Thyroid gland (tissue), 4 donors: ENCODE results near the gene NRSN2. TPM values are rescaled to one million over a fixed set of nuclear protein-coding genes. Genes with fewer than 3 reads are reported as not detected.

Source experiments
- DNase-seq, 2 donors: peaks; one replicate each; pipeline ENCODE4 v3.0.0-alpha.2; 2019
- H3K27ac ChIP-seq, 3 donors: fragments of 200-600 bp; sonication (generic); 1 replicate in 2 of 3; 2 replicates in 1 of 3; pipeline ENCODE4 v1.5.1; 2016 to 2019; ENCODE audit warnings: mild to moderate bottlenecking in 1 of 3, moderate library complexity in 1 of 3
- H3K27me3 ChIP-seq: fragments of 200-600 bp; sonication (generic); one replicate; pipeline ENCODE4 v1.5.1; 2019
- H3K36me3 ChIP-seq, 2 donors: fragments of 200-600 bp; sonication (generic); one replicate each; pipeline ENCODE4 v1.5.1; 2016 to 2019
- H3K4me1 ChIP-seq, 2 donors: fragments of 200-600 bp; sonication (generic); one replicate each; pipeline ENCODE4 v1.5.1; 2017 to 2019
- H3K4me3 ChIP-seq, 3 donors: fragments of 200-600 bp; sonication (generic); replicated peaks in 1 of 3; 1 replicate in 2 of 3; 2 replicates in 1 of 3; pipeline ENCODE4 v1.5.1; 2016; ENCODE audit warnings: mild to moderate bottlenecking in 1 of 3
- H3K9me3 ChIP-seq: fragments of 200-600 bp; sonication (generic); one replicate; pipeline ENCODE4 v1.5.1; 2017
- CTCF ChIP-seq, 6 experiments: fragments of 200-600 bp in 3 of 6; fragments of 450-650 bp in 3 of 6; sonication (generic) in 3 of 6; IDR thresholded peaks; one replicate each; pipeline ENCODE4 v1.5.1; 2016 to 2019; ENCODE audit warnings: antibody characterized with exemption in 6 of 6, mild to moderate bottlenecking in 2 of 6, inconsistent platforms in 1 of 6, moderate library complexity in 1 of 6
- POLR2A ChIP-seq, 2 donors: fragments of 450-650 bp; IDR thresholded peaks; one replicate each; pipeline ENCODE4 v1.6.1; 2017; ENCODE audit warnings: antibody characterized with exemption in 2 of 2, mild to moderate bottlenecking in 2 of 2, moderate library complexity in 1 of 2
- WGBS, 2 donors: methylation state at CpG; one replicate each; pipeline ENCODE4 v1.1.5; 2017; 5-methylcytosine and 5-hydroxymethylcytosine counted together
- intact Hi-C: fragments of 100-400 bp; cut with DNase I; formaldehyde crosslinking; loops from one replicate; pipeline ENCODE4 v1.15.1; 2023
- total RNA-seq, 4 donors: library from RNA; depleted of rRNA; stranded (reverse); fragments of >200 nt; gene quantifications; one replicate each; pipeline ENCODE4 v1.2.3, GENCODE V29; 2016

Gene NRSN2
- total RNA-seq, 4 donors from 2014 or later = 29.8 to 56.7 (median 42.4) TPM

- intact Hi-C loops = loop anchor here (10.0 kb wide), 3 partner anchors 48 to 288 kb away; partner anchors contain the start of gene RBCK1
- DNase-seq = no peak
- WGBS, 2 donors = 93% methylated on average over 10 of the region's 10 CpGs
- TF ChIP-seq POLR2A (IDR thresholded peaks at IDR 0.05) (no peak), CTCF (IDR thresholded peaks at IDR 0.05) (no peak)
- H3K36me3 ChIP-seq = no peaks in the 10 kb centered on the region
- H3K27me3 ChIP-seq = no peaks in the 10 kb centered on the region
- no peak overlapping the region for H3K4me3 ChIP-seq
- H3K9me3 ChIP-seq = no peaks in the 10 kb centered on the region
- H3K27ac ChIP-seq = peak overlapping the region in 2 of 3 donors; percentile 53 to 78
- H3K4me1 ChIP-seq = peaks cover 14 to 26% of the 10 kb centered on the region in 2 donors
Observed at GRCh38 chr20:356745-357144, 9.8 kb downstream of the NRSN2 start.

GRCh38 chr20:358891-359555 lies 12.1 kb downstream of the NRSN2 start:
- no peaks in the 10 kb centered on the region for H3K36me3 ChIP-seq
- peak overlapping the region in 2 of 3 donors; percentile 24 to 63 for H3K27ac ChIP-seq
- DNase-seq = peak in 1 of 2 donors; percentile 22
- intact Hi-C loops = loop anchor here (10.0 kb wide), 3 partner anchors 46 to 286 kb away; partner anchors contain the start of gene RBCK1
- H3K4me1 ChIP-seq = peaks cover 21 to 27% of the 10 kb centered on the region in 2 donors
- H3K27me3 ChIP-seq = no peaks in the 10 kb centered on the region
- H3K4me3 ChIP-seq = no peak overlapping the region
- no peak for TF ChIP-seq CTCF (IDR thresholded peaks at IDR 0.05)
- no peak for TF ChIP-seq POLR2A (IDR thresholded peaks at IDR 0.05)
- WGBS, 2 donors = 68 to 75% methylated on average over 4 of the region's 4 CpGs
- H3K9me3 ChIP-seq = no peaks in the 10 kb centered on the region

- Histone ChIP-seq H3K4me3 (no peak overlapping the region), H3K36me3 (no peaks in the 10 kb centered on the region), H3K27me3 (no peaks in the 10 kb centered on the region), H3K4me1 (peaks cover 22 to 37% of the 10 kb centered on the region in 2 donors), H3K27ac (no peak overlapping the region), H3K9me3 (no peaks in the 10 kb centered on the region)
- TF ChIP-seq POLR2A (IDR thresholded peaks at IDR 0.05) (no peak), CTCF (IDR thresholded peaks at IDR 0.05) (no peak)
- intact Hi-C loops = loop anchor here (10.0 kb wide), 1 partner anchor 373 kb away; no protein-coding TSS in a partner anchor
- DNase-seq = no peak
- 71 to 74% methylated on average over 8 of the region's 8 CpGs for WGBS, 2 donors
Observed at GRCh38 chr20:361561-361960, 14.7 kb downstream of the NRSN2 start.

- H3K27ac ChIP-seq = no peak overlapping the region
- no peaks in the 10 kb centered on the region for H3K36me3 ChIP-seq
- H3K4me1 ChIP-seq = peaks cover 24 to 33% of the 10 kb centered on the region in 2 donors
- H3K27me3 ChIP-seq = no peaks in the 10 kb centered on the region
- DNase-seq = peak; percentile 92 to 96
- 65 to 81% methylated on average over 10 to 13 of the region's 13 CpGs for WGBS, 2 donors
- TF ChIP-seq POLR2A (IDR thresholded peaks at IDR 0.05) = no peak
- TF ChIP-seq CTCF (IDR thresholded peaks at IDR 0.05) = peak in 4 of 6 experiments; percentile 37 to 80 (median 52)
- no peaks in the 10 kb centered on the region for H3K9me3 ChIP-seq
- intact Hi-C loops = loop anchor here (10.0 kb wide), 1 partner anchor 372 kb away; no protein-coding TSS in a partner anchor
- H3K4me3 ChIP-seq = no peak overlapping the region
Observed at GRCh38 chr20:362271-363254, 15.7 kb downstream of the NRSN2 start.
